Activated CD4-positive, alpha-beta T cell treated with anti-CD3 and anti-CD28 coated beads for 36 hours (primary cell): ENCODE results near the gene RUVBL1. TPM values are rescaled to one million over a fixed set of nuclear protein-coding genes. Genes with fewer than 3 reads are reported as not detected.

Experiments used
- total RNA-seq, 2 experiments: library from RNA; stranded (reverse); gene quantifications; one replicate each; pipeline ENCODE4 v1.2.3, GENCODE V29; 2021

The RUVBL1 gene
- total RNA-seq, 2 experiments from 2014 or later = 97.0 to 99.9 TPM

Other genes with a start within 250 kb of the RUVBL1 start
- gene KBTBD12, start 208.6 kb downstream of the RUVBL1 start, total RNA-seq = not detected
- 100 to 1,000 TPM; 113 to 123 TPM for gene SEC61A1, start 71.4 kb downstream of the RUVBL1 start, total RNA-seq
- gene EEFSEC, start 29.7 kb upstream of the RUVBL1 start, total RNA-seq = 10 to 100 TPM; 19.6 to 20.7 TPM